ENCODE data around the gene GTSE1.
A peak's percentile ranks its signal among the peaks of the same experiment; 100 is the strongest.

GTSE1 gene

DNA sequence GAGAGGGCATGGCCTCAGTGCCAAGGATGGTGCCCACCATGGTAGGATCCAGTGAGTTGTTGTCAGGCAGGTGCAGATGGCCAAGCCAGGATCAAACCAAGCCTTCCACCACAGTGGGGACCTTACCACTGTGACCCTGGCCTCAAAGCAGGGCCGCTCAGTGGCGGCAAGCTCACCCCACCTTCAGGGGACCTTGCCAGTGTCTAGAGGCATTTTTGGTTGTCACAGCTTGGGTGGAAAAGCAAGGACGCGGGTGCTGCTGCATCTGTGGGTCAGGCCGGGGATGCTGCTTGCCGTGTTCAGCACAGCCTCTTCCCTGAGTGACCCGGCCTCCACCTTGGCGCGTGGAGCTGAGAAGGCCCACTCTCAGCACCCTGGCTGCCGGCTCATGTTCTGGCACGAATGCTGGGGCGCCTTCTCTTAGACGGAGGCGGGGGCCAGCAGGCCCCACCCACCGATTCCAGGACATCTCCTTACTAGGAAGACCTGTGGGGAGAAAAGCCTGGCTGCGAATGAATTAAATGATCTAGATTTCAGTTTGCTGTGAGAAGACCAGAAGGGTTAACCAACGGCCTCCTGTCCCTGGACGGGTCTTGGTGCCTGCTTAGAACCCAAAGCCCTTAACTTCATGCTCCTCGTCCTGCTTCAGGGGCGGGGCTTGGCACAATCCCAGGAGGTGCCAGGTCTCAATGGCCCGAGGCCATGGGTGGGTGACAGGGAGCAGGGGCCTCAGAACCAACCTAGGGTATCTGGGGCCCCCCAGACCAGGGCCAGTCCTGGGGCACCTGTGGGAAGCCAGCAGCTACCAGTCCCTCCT lies 57.7 kb downstream of the GTSE1 start:
- no peak for DNase-seq

DNA sequence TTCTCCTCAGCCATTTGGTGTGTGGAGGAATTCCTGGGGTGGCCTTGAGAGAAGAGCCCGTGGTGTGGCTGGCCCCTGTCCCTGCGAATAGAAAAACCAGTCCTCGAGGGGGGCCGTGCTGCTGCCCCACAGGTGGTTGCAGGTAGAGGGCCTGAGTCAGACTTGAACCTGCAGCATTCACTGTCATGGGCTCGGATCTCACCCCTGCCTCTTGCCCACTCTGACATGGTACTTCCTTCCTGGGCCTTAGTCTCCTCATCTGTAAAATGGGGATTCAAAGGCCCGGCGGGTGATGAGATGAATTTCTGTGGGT lies 58.3 kb downstream of the GTSE1 start:
- no peak for DNase-seq

DNA sequence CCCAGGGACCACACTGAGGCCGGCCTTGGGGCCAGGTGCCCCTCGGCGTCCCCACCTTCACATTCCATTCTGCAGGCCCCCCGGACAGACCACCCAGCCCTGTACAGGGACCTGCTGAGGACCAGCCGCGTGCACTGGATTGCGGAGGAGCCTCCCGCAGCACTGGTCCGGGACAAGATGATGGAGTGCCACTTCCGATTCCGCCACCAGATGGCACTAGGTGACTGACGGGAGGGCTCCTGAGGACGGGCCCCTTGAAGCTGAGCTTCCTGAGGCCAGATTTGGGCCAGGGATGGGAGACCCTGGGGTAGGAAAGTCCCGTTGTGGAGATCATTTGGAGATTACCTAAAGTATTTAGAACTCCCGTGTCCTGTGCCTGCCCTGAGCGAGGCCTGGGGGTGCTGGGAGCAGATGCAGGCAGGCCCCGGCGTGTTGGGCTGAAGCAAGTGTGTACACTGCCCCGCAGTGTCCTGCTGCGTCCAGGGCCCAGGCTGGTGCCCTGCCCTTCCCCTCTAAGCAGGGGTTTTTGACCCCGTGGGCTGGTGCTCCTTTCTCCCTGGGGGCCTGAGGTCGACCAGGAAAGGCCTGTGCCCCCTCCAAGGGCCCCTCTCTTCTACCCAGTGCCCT lies 58.8 kb downstream of the GTSE1 start:
- DNase-seq = peak; percentile 12 to 55

DNA sequence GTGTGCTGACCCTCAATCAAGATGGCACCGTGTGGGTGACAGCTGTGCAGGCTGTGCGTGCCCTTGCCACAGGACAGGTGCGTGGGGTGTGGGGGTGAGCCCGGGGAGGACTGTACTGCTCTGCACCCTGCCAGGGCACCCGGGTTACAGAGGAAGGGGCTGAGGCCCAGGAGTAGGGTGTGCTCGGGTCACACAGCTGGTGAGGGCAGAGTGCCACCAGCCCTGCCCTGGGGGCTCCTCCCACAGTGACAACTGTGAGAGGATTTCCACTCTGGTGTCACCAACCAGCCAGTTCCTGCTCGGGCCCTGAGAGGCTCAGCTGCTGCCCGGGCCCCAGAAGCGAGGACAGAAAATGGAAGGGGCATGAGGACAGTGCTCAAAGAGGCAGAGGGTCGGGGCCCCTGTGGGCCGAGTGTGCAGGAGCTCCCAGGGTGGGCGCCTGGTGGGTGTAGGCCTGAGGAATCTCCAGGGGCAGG lies 59.4 kb downstream of the GTSE1 start:
- no peak for DNase-seq

DNA sequence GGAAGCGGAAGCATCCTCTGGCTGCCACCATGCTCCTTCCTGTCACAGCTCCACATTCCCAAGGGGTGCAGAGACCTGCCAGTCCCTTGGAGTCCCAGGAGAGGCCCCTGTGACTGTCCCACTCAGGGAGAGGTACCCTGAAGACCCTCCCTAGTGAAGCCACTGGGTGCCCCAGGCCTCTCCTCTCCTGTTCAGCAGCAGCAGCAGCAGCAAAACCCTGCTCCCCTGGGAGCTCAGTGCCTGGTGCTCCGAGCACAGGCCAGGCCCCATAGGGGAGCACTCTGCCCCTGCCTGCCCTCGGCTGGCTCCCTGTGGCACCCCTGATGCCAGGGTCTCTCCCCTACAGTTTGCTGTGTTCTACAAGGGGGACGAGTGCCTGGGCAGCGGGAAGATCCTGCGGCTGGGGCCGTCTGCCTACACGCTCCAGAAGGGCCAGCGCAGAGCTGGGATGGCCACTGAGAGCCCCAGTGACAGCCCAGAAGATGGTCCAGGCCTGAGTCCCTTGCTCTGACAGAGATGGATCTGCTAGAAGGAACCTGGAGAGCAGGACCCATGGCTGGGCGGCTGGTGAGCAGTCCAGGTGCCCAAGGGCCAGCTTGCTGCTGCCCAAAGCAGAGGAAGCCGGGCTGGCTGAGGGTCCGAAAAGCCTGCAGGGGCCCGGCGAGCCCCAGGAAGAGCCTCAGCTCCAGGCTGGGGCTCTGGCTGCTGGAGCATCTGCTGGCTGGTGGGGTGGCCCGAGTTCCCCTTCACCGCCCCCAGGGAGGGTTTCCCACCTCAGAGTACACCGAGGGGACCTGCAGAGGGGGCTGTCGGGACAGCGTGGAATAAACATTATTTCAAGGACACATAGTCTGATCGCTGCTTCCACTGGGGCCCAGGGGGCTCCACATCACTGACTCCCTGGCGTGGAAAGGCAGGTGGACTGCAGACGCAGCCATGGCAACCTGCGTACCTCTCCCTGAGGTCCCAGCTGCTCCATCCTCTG lies 60.1 kb downstream of the GTSE1 start:
- DNase-seq = no peak

DNA sequence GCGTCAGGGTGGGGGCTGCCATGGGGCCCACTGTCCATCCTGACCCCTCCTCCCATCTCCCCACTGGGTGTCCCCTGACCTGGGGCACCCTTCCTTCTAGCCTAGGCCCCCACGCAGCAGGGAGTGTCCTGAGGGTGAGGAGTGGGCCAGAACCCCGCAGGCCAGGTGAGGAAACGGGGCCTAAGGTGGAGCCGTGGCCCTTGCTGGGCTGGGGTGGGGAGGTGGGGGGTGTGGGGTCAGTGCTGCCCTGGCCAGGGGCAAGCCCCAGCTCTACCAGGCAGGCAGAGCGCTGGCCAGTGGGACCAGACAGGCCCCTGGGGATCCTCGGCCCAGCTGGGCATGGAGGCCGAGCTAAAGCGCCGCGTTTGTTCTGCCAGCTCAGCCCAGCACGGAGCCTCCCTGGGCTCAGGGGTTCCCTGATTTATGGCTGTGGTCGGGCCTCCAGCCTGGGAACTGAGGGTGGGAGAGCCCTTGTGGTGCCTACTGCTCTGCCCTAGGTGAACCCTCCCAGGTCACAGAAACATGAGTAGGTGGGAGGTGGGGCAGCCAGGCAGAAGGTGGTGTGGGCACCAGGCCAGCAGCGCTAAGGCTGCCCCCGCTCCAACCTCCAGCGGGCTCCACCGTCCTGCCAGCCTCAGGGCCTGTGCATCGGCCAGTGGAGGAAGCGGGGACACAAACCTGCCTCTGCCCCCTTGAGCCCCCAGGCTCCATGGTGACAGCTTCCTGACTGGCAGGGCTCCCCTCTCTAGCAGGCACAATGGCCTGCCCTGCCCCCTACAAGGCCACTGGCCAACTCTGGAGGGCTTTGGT lies 61.2 kb downstream of the GTSE1 start:
- DNase-seq = no peak

DNA sequence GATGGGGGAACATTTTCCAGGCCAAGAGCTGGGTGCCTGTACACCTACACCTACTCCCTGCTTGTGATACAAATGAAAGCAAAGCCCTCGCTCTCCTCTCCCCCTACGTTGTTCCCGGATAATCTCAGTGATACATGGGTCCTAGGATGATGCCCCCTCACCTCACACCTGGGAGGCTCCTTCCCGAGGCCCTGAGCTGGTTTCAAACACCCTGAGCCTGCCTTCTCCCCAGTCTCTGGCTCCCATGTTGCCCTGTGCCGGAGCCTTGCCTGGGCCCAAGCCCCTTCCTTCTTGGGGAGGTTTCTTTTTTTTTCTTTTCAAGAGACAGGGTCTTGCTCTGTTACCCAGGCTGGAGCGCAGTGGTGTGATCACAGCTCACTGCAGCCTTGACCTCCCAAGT lies 62.1 kb downstream of the GTSE1 start:
- no peak for DNase-seq

DNA sequence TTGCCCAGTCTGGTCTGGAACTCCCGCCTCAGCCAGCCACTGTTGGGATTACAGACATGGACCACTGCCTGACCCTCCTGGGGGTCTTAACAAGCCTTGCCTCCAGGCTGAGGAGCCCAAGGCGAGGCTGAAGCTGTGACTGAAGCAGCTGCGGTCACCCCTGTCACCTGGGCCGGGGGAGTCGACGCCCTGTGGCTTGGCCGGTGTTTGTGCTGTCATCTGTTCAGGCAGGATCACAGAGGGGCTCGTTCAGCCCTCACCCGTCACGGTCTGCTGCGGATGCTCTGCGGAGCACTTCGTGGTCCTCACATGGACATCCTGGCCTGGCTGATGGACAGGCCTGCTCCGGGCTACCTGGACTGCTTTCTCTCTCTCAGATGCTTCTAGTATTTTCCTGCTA lies 62.7 kb downstream of the GTSE1 start:
- DNase-seq = no peak

DNA sequence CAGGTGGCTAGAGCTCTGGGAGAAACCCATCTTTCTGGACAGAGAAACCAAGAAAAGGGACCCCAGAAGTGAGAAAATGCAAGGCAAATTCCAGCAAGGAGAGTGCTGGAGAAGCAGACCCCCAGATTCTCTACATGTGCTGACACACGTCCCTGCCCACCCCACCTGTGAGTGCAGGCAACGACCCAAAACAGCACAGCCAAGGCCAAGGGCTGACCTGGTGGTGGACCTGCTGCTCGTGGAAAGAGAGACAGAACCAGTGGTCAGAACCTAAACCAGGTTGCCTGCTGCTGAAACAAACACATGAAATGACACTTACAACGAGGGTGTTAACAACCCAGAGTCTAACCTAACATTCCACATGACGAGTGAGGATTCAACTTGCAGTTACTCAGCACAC lies 63.4 kb downstream of the GTSE1 start:
- DNase-seq = no peak

DNA sequence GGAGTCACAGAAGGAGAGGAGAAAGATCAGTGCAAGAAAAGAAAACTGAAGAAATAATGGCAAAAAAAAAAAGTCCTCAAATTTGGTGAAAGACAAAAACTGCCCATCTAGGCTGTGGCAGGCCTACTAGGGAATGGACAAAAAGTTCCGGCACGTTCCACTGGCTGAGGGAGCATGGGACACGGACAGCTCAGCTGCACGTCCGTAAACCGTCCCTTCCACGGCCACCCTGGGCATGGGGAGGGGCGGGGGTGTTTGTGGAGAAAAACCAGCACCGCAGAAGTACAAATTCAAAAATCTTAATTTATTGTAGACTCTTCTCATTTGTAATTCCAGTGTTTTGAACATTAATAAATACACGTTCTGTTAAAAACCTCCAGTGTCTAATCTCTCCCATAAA lies 64.2 kb downstream of the GTSE1 start:
- no peak for DNase-seq

DNA sequence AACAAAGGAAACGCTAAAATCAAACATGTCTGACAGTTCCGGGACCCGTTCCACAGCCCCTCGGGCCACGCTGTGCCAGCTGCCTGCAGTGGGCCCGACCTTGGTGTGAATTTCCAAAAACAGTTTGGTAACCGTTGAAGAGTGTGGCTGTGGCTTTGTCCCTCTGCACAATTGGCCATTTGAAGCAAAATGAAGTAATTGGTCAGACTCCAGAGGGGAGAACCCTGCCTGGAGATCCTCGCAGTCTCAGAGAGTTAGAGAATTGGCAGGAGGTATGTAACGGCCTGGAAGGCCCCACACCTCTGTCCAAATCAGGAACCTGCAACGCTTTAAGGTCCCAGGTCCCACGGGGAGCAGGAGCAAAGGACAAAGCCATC lies 65.1 kb downstream of the GTSE1 start:
- no peak for DNase-seq

DNA sequence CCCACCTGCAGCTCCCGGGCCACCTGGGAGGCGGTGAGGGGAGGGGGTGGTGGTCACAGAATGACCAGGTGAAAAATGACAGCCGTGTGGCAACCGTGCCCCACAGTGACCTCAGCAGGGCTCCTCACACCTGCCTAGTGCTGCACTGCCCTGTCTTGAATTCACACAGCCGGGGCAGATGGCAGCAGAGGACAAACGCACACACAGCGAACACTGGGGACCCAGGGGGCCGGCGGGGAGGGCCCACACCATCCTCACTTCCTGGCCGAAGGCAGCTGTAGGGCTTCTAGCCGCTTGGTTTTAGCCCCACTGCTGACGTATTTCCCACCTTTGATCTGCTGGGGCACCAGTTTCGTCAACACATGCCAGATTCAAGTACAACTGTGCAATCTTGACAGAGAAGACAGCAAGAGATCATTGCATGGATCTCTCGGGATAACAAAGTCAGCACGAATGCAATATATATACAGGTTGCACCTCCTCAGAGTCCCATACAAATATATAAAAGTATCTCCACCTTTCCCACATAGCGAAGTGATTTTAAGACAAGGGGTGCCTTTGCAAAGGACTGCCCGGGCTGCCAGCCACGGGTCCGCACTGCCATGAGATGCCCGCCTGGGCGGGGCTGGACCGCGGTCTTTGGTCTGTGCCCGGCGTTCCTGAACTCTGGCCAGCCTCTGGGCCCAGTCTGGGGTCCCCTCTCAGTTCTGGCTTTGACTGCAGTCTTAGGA lies 65.7 kb downstream of the GTSE1 start:
- DNase-seq = no peak

DNA sequence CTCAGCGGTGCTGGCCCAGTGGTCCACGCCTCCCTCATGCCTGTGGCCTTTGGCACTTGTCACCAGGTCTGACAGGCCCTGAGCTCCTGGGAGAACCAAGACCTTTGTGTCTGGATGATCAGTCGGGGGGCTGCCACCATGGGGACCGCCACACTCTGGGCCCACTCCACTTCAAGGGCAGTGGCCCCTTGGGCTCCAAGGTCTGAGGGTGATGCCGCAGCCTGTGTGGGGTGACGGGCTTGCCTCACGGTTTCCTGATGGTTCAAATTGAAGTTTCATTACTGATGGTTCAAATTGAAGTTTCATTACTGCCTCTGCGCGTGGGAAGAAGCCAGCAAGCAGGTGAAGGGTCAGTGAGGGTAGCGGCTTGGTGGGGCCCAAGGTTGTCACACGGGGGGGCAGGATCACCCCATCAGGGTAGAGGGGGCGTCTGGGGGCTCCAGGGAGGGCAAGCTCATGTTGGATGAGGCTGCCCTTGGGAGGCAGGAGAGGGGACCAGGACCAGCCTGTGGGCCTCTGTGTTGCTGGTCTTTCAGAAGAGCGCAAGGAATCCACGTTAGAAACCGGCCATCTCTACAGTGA lies 66.4 kb downstream of the GTSE1 start:
- no peak for DNase-seq

DNA sequence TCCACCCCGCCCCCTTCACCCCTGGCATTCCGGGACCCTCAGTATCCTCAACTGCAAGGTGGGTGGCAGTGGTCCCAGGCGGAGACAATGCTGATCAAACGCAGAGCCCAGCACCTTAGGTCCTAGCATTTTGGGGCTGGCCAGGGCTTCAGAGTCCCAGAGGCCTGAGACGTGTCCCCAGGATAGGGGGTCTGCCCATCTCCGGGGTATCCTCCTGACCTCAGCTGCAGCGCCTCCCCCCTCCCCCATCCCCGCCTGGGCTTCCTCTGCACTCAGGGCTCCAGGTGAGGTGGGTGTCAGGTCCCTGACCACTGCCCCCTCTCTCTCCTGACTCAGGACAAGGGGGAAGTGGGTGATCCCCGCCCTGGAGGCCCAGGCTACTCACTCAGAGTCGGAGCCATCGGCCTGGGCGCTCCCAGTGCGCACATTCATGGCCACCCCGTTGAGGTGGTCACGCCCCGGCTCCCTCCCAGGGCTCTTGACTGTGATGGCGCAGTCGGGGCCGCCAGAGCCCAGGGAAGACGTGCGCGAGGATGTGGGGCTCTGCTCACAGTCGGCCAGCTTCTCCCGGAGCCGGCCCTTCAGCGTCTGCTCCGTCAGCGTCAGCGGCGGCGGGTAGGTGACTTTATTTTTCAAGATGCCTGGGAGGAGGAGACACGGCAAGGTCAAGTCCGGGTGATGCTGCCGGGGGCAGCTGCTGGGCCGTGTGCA lies 67.1 kb downstream of the GTSE1 start:
- no peak for DNase-seq

DNA sequence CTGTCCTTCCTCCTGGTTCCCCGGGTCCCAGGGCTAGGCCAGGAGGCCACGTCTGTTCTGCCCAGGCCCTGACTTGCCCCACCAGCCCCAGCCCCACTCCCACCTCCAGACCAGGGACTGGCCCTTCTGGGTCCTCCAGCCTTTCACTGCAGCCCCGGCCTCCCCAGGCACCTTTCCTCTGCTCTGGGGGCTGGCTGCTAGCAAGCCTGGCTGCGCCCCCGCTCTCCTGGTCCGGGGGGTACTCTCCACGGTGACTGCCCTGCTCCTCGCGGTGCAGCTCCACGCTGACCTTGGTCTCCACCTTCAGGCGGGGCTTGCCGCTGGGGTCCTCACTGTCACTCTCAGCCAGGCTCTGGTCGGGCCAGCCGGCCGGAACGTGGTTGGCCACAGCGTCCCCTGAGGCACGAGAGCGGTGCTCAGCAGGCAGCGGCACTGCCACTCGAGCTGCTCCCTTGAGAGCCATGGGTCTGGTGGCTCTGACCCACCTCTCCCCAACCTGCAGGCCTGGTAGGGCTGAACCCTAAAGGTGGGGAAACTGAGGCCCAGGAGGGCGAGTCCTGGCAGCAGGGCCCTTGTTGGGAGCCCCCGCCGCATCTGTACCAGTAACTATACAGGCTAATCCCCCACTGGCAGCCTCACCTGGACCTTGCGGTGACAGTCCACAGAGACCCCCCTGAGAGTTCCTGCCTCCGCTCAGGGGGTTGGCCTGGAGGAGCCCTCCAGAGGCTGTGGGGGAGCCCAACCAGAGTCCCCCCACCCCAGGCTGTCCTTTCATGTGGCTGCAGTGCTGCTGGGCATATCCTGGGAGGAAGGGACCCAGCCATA lies 67.9 kb downstream of the GTSE1 start:
- no peak for DNase-seq

DNA sequence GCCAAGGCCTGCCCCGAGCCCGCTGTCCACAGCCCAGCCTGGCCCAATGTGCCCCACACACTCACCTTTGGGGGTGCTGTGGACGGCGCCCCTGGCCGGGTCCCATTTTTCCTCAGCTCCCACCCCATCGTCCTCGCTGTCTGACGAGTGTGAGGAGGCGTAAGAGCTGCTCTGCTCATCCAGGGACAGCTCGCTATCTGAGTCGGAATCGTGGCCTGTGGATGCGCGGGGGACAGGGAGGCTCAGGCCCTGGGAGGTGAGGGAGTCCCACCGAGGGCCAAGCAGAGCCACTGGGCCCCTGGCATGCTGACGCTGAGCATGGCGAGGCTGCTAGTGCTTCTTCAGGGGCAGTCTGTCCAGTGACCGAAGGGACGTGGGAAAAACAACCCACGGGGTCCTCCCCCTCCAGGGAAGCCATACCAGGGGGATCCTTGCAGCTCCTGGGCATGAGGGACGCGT lies 68.5 kb downstream of the GTSE1 start:
- no peak for DNase-seq

DNA sequence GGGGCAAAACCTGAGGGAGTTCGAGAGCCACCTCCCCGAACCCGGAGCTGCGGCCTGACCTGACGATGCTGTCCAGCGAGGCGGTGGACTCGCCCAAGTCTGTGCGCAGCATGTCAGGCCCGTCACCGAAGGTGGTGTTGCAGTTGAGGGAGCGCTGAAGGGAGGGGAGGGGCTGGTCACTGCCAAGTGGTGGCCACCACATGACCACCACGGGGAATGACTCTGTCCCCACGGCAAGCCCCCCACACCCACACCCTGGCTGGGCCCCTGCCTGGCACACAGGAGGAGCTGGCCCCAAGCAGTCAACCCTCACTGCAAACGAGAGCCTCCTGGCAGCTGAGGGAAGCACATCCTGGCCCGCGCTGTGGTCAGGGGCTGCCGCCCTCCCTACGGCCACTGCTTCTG lies 69.7 kb downstream of the GTSE1 start:
- DNase-seq = no peak

DNA sequence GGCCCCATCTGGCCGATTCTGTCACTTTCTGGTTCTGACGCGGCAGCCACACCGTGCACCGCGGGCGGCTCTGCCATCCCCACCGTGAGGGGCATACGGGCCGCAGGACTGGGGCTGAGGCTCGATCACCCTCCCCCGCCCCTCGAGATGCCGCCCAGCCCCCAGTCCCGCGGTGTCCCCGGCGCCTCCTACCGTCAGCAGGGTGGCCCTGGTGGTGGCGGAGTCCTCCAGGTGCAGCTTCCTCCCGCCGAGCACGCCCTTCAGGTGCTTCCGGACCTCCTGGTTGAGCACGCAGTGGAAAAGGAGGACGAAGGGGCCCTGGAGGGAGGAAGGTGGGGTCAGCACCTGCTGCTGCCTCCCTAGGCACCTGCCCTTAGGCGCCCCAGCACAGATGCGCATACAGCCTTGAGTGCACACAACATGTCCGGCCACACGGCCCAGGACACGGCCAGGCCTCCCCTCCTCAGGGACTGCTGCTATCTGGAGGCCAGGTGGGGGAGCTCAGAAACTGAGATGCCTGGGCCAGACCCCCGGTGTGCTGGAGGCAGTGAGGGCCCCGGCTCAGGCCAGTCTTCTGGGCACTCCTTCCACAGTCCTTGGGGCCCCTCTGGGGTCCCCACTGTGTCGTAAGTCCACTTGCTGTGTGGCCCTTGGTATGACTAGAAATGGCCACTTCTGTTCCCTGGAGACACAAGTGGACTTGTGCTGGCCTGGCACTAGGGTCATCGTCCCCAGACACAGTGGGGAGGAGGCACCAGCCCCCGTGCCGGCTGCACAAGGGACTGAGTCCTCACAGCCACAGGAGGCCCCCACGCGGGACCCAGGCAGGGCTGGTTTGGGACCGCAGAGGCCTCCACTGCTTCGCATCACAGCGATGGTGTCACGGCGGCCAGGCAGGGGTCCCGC lies 70.4 kb downstream of the GTSE1 start:
- no peak for DNase-seq

DNA sequence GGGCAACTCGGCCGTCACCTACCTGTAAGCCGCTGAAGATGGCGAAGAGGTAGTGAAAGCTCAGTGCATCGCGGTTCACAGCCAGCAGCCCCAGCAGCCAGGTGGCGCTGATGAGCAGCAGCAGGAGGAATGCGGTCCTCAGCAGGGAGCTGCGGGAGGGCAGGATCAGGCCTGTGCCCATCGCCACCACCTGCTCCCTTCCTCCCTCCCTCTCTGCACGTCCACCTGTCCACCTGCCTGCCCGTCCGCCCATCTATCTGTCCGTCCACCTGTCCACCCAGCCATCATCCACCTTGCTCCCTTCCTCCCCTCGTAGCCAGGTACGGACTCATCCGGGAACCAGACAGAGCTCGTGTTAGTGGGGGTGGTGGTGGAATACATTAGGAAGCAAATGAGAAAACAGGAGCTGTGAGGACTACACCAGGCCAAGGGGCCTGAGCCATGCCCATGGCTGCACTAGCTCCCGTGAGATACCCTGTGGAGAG lies 71.1 kb downstream of the GTSE1 start:
- peak; percentile 6 to 41 for DNase-seq

Measured in NCI-H524 (cell line).